Spleen (tissue), 11 donors: ENCODE results near the gene TJP2. TPM values are rescaled to one million over a fixed set of nuclear protein-coding genes. Genes with fewer than 3 reads are reported as not detected.

ENCODE experiments used
- DNase-seq: peaks from one replicate; pipeline ENCODE4 v3.0.0-alpha.2; 2020
- H3K27ac ChIP-seq, 8 donors: fragments of 200-600 bp; sonication (generic) in 7 of 8; 1 replicate in 4 of 8; 2 replicates in 4 of 8; pipeline versions ENCODE4 v1.5.0 to v1.8.0; 2016 to 2021; ENCODE audit warnings: inconsistent platforms in 4 of 8, mild to moderate bottlenecking in 4 of 8, moderate library complexity in 1 of 8
- H3K27me3 ChIP-seq, 7 donors: fragments of 200-600 bp; sonication (generic) in 6 of 7; replicated peaks in 1 of 7; 1 replicate in 4 of 7; 2 replicates in 3 of 7; pipeline versions ENCODE4 v1.5.0 to v1.8.0; 2016 to 2021; ENCODE audit warnings: inconsistent platforms in 3 of 7, mild to moderate bottlenecking in 1 of 7
- H3K36me3 ChIP-seq, 6 donors: fragments of 200-600 bp; sonication (generic) in 5 of 6; 1 replicate in 4 of 6; 2 replicates in 2 of 6; pipeline versions ENCODE4 v1.5.0 to v1.8.0; 2016 to 2021; ENCODE audit warnings: inconsistent platforms in 2 of 6
- H3K4me1 ChIP-seq, 6 donors: fragments of 200-600 bp; sonication (generic) in 5 of 6; 1 replicate in 3 of 6; 2 replicates in 3 of 6; pipeline versions ENCODE4 v1.5.0 to v1.8.0; 2016 to 2021; ENCODE audit warnings: inconsistent platforms in 3 of 6
- H3K4me3 ChIP-seq, 8 donors: fragments of 200-600 bp; sonication (generic) in 7 of 8; 1 replicate in 4 of 8; 2 replicates in 4 of 8; pipeline versions ENCODE4 v1.5.0 to v1.8.0; 2016 to 2021; ENCODE audit warnings: inconsistent platforms in 4 of 8, mild to moderate bottlenecking in 4 of 8, moderate library complexity in 2 of 8
- H3K9me3 ChIP-seq, 8 donors: fragments of 200-600 bp; sonication (generic) in 7 of 8; 1 replicate in 4 of 8; 2 replicates in 4 of 8; pipeline versions ENCODE4 v1.5.0 to v1.8.0; 2016 to 2021; ENCODE audit warnings: inconsistent platforms in 4 of 8
- POLR2A ChIP-seq, 3 donors: fragments of 450-650 bp; IDR thresholded peaks; one replicate each; pipeline ENCODE4 v1.5.1; 2017; ENCODE audit warnings: antibody characterized with exemption in 3 of 3, mild to moderate bottlenecking in 1 of 3
- POLR2AphosphoS5 ChIP-seq, 3 donors: sonication (generic); formaldehyde crosslinking; IDR thresholded peaks; one replicate each; pipeline ENCODE4 v1.5.1; 2017; ENCODE audit warnings: antibody characterized with exemption in 3 of 3
- WGBS, 5 donors: extraction: QIAGEN DNeasy Blood & Tissue Kit in 3 of 5; methylation state at CpG; one replicate each; pipeline versions ENCODE4 v1.1.5 to v1.1.7; 2013 to 2018; 5-methylcytosine and 5-hydroxymethylcytosine counted together
- intact Hi-C: fragments of 100-400 bp; cut with DNase I; formaldehyde crosslinking; loops from one replicate; pipeline ENCODE4 v1.15.0; 2023; ENCODE audit warnings: low total_unique reads
- polyA plus RNA-seq, 3 donors: library from polyadenylated mRNA; stranded (reverse); fragments of 200-250 nt; gene quantifications; one replicate each; pipeline ENCODE4 v1.2.1, GENCODE V29; 2013
- total RNA-seq, 7 donors: library from RNA; depleted of rRNA in 3 of 7; stranded (reverse); fragments of >200 nt in 3 of 7; fragmentation: NEBNext Ultra II Directional in 4 of 7; extraction: Animal tissue kit (Norgen Biotek cat#: 25700) in 4 of 7; gene quantifications; one replicate each; pipeline versions ENCODE4 v1.1.0 to v1.2.1, GENCODE V29; 2016 to 2021
- TF ChIP-seq, protein P1 (sequence below), 11 experiments: fragments of 200-600 bp in 7 of 11; fragments of 450-650 bp in 4 of 11; sonication (generic) in 4 of 11; IDR thresholded peaks in 8 of 11; conservative IDR thresholded peaks in 3 of 11; 1 replicate in 7 of 11; 2 replicates in 4 of 11; pipeline versions ENCODE4 v1.4.0 to v1.8.0; 2016 to 2021; ENCODE audit warnings: antibody characterized with exemption in 11 of 11, inconsistent platforms in 4 of 11, mild to moderate bottlenecking in 1 of 11
- donor health status: healthy with polysubstance abuse.
- donor health status: DM: no; HTN: no; CAD: no; lungs with moderate emphysema.
- donor health status: DM: no; HTN: no; CAD: no.
- donor health status: Bipolar disorder and iron deficiency.
- donor health status: healthy.
- donor health status: DM: no; HTN: no; CAD: no.
- donor health status: DM: yes; HTN: yes; CAD: no.

TJP2 gene
- total and polyA plus RNA-seq, 10 donors: 2.9 to 20.5 (median 15.2) TPM

DNA sequence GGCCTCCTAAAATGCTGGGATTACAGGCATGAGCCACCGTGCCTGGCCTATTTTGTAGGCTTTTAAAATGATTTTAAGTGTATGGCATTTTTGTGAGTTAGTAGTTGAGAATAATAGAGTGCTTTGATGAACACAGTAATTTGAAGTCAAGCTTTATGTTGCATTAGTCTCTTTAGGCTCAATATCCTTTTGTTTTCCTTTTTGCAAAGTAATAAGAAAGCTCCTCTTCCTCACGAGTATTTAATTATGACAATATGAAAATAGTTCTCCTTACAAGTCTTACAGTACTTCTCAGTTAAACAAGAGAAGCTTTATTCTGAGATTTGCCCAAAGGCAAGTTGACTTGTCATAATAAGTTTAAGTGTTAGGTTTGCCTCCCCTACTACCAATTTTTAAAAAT is 69.0 kb downstream of the TJP2 start:
- Histone ChIP-seq H3K4me3 (no peak overlapping the region), H3K9me3 (no peaks in the 10 kb centered on the region), H3K36me3 (peaks cover 0 to 71% (median 6%) of the 10 kb centered on the region in 6 donors), H3K27ac (no peak overlapping the region), H3K4me1 (no peaks in the 10 kb centered on the region), H3K27me3 (no peaks in the 10 kb centered on the region)
- TF ChIP-seq POLR2AphosphoS5 (IDR thresholded peaks at IDR 0.05): no peak
- no peak for TF ChIP-seq POLR2A (IDR thresholded peaks at IDR 0.05)
- TF ChIP-seq, protein P1, sequence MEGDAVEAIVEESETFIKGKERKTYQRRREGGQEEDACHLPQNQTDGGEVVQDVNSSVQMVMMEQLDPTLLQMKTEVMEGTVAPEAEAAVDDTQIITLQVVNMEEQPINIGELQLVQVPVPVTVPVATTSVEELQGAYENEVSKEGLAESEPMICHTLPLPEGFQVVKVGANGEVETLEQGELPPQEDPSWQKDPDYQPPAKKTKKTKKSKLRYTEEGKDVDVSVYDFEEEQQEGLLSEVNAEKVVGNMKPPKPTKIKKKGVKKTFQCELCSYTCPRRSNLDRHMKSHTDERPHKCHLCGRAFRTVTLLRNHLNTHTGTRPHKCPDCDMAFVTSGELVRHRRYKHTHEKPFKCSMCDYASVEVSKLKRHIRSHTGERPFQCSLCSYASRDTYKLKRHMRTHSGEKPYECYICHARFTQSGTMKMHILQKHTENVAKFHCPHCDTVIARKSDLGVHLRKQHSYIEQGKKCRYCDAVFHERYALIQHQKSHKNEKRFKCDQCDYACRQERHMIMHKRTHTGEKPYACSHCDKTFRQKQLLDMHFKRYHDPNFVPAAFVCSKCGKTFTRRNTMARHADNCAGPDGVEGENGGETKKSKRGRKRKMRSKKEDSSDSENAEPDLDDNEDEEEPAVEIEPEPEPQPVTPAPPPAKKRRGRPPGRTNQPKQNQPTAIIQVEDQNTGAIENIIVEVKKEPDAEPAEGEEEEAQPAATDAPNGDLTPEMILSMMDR (IDR thresholded peaks at IDR 0.05 in 8 of 11, conservative IDR thresholded peaks at IDR 0.05 in 3 of 11): no peak
- WGBS, 5 donors: 80 to 96% (median 89%) methylated on average over 2 of the region's 2 CpGs
- intact Hi-C loops: no loop called here
- no peak for DNase-seq

DNA sequence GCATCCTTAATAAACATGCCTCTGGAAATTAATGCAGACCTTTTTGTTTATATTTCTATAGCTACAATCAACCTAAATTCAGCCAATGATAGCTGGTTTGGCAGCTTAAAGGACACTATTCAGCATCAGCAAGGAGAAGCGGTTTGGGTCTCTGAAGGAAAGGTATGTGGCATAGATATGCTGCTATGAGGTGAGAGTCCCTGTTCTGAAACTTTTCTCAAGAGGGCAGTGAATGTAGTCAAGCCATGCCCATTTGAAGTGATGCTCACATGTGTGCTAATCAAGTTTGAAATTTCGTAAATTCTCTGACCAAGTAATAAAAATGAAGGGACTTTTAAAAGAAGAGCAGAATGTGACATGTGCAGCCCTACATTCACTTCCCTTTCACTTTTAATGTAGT is 72.6 kb downstream of the TJP2 start:
- H3K4me1 ChIP-seq: no peaks in the 10 kb centered on the region
- no peak overlapping the region for H3K4me3 ChIP-seq
- no peaks in the 10 kb centered on the region for H3K9me3 ChIP-seq
- WGBS, 5 donors: 93 to 100% (median 98%) methylated on average over 2 of the region's 2 CpGs
- DNase-seq: no peak
- H3K27ac ChIP-seq: no peak overlapping the region
- intact Hi-C loops: no loop called here
- TF ChIP-seq, protein P1 (IDR thresholded peaks at IDR 0.05 in 8 of 11, conservative IDR thresholded peaks at IDR 0.05 in 3 of 11): no peak
- TF ChIP-seq POLR2AphosphoS5 (IDR thresholded peaks at IDR 0.05) (no peak), POLR2A (IDR thresholded peaks at IDR 0.05) (no peak)
- no peaks in the 10 kb centered on the region for H3K27me3 ChIP-seq
- peaks cover 0 to 63% (median 5%) of the 10 kb centered on the region in 6 donors for H3K36me3 ChIP-seq

DNA sequence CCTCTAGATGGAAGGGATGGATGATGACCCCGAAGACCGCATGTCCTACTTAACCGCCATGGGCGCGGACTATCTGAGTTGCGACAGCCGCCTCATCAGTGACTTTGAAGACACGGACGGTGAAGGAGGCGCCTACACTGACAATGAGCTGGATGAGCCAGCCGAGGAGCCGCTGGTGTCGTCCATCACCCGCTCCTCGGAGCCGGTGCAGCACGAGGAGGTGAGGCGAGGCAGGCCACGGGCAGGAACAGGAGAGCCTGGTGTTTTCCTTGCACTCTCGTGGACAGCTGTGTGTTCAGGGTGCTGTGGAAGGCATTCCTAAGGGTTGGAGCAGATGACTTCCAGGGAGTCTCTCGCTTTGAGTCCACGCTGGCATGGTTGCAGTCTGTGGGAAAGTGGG is 73.9 kb downstream of the TJP2 start:
- Histone ChIP-seq H3K27ac (no peak overlapping the region), H3K27me3 (no peaks in the 10 kb centered on the region), H3K4me1 (no peaks in the 10 kb centered on the region), H3K36me3 (peaks cover 0 to 65% (median 5%) of the 10 kb centered on the region in 6 donors), H3K4me3 (no peak overlapping the region), H3K9me3 (no peaks in the 10 kb centered on the region)
- 87 to 97% (median 96%) methylated on average over 20 to 22 of the region's 22 CpGs for WGBS, 5 donors
- DNase-seq: no peak
- intact Hi-C loops: no loop called here
- TF ChIP-seq POLR2A (IDR thresholded peaks at IDR 0.05) (no peak), POLR2AphosphoS5 (IDR thresholded peaks at IDR 0.05) (no peak)
- TF ChIP-seq, protein P1 (IDR thresholded peaks at IDR 0.05 in 8 of 11, conservative IDR thresholded peaks at IDR 0.05 in 3 of 11): no peak

DNA sequence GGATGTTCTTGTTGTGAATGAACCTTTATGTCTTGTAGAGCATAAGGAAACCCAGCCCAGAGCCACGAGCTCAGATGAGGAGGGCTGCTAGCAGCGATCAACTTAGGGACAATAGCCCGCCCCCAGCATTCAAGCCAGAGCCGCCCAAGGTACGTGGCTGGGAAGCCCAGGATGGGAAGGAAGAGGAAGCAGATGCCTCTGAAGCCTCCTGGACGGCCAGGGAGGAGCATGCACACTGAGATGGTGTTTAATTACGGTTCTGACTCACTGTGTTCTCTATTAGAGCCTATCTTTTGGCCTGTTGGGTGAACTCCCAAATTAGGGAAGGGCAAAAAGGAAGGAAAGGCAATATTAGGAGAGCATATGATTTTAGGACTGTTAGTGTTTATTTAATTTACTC is 75.3 kb downstream of the TJP2 start:
- H3K27ac ChIP-seq: no peak overlapping the region
- H3K4me3 ChIP-seq: no peak overlapping the region
- H3K27me3 ChIP-seq: no peaks in the 10 kb centered on the region
- no peaks in the 10 kb centered on the region for H3K9me3 ChIP-seq
- H3K36me3 ChIP-seq: peaks cover 0 to 77% (median 7%) of the 10 kb centered on the region in 6 donors
- peak in 1 of 3 donors; percentile 23 for TF ChIP-seq POLR2AphosphoS5 (IDR thresholded peaks at IDR 0.05)
- no peak for TF ChIP-seq POLR2A (IDR thresholded peaks at IDR 0.05)
- DNase-seq: no peak
- 63 to 72% (median 66%) methylated on average over 7 of the region's 7 CpGs for WGBS, 5 donors
- no peaks in the 10 kb centered on the region for H3K4me1 ChIP-seq
- intact Hi-C loops: no loop called here

DNA sequence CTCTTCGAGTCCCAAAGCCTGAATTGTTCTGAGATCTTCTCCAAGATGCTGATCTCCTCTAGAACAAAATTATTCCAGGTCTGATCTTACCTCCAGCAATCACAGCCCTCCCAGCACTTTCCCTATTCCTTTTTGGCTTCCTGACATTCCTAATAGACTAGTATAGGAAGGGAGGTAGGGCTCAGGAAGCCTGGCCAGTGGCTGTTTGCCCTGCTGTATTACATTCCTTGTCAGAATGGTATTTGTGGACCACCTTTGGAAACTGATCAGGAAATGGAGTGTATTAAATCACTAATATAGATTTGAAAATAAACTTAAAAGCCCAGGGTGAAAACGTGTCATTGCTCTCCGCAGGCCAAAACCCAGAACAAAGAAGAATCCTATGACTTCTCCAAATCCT is 76.6 kb downstream of the TJP2 start:
- TF ChIP-seq, protein P1 (IDR thresholded peaks at IDR 0.05 in 8 of 11, conservative IDR thresholded peaks at IDR 0.05 in 3 of 11): no peak
- TF ChIP-seq POLR2AphosphoS5 (IDR thresholded peaks at IDR 0.05) (no peak), POLR2A (IDR thresholded peaks at IDR 0.05) (no peak)
- intact Hi-C loops: no loop called here
- peaks cover 0 to 82% (median 7%) of the 10 kb centered on the region in 6 donors for H3K36me3 ChIP-seq
- WGBS, 5 donors: 63 to 94% (median 91%) methylated on average over 3 of the region's 3 CpGs
- H3K4me1 ChIP-seq: no peaks in the 10 kb centered on the region
- no peak overlapping the region for H3K27ac ChIP-seq
- H3K27me3 ChIP-seq: no peaks in the 10 kb centered on the region
- no peak for DNase-seq
- no peaks in the 10 kb centered on the region for H3K9me3 ChIP-seq
- no peak overlapping the region for H3K4me3 ChIP-seq
